ENCODE measurements around the gene SGMS2. TPM values are rescaled to one million over a fixed set of nuclear protein-coding genes. Genes with fewer than 3 reads are reported as not detected.

Gene SGMS2
- total and polyA plus RNA-seq, 9 of the 15 experiments (the other 6 are each of a cell fraction or from before 2014, with no cell fraction given) = 0.07 to 0.25 (median 0.11) TPM; not detected in 5

DNA sequence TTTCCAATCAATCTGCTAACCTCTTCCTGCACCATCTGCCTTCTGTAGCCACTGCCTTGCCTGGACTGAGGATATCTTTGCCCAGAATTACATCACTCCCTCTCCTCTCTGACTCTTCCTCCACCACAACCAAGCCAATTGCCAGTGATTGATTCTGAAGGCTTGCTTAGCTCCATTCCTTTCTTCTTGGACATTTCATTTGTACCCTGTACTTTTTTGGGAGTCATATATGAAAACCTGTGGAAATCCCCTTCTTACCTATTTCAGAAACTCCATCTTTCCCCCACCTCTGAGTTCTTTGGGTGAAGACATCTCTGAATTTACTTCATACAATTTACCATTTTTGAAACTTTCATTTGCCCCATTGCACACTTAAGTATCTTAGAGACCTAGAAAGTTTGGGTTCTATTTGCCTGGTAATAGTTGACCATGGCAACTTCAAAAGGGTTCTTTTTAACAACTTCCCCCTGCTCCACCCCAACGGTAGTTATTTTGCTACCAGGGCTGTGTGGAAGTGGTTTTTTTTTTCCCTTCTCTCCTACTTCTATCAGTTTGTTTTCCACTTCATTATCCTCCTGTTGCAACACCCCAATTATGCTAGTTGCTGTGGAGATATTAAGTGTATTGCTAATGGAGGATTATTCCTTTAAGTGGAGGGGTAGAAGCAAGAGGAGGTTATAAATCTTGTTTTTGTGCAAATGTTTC is 14.3 kb downstream of the SGMS2 start:
- POLR2A ChIA-PET = interaction anchor here (0.7 kb wide), 2 partner anchors 9 to 1819 kb away, joined by 3 to 4 read pairs; no protein-coding TSS in a partner anchor
- Histone ChIP-seq H3K9me1 (ENCODE audit: control insufficient read depth, insufficient read depth, low read length) (no peaks in the 10 kb centered on the region), H3K4me1 (replicated peaks in 1 of 2; ENCODE audit: control insufficient read depth in 2 of 2, insufficient read depth in 2 of 2, low read length in 2 of 2) (no peaks in the 10 kb centered on the region), H4K20me1 (replicated peaks; ENCODE audit: control insufficient read depth, insufficient read depth, low read length) (no peaks in the 10 kb centered on the region; the same call in 1 of the 2 replicates), H3K9me3 (replicated peaks; ENCODE audit: control insufficient read depth, insufficient read depth, low read depth, low read length) (no peaks in the 10 kb centered on the region), H3K4me3 (no peak overlapping the region), H3K9ac (ENCODE audit: insufficient read depth in 1 of 2, low read depth in 2 of 2, low read length in 2 of 2) (no peak overlapping the region), H3K79me2 (ENCODE audit: control insufficient read depth, insufficient read depth, low read length) (no peaks in the 10 kb centered on the region), H3K27me3 (ENCODE audit: control insufficient read depth in 2 of 2, insufficient read depth in 2 of 2, low read length in 2 of 2) (no peaks in the 10 kb centered on the region), H2AFZ (ENCODE audit: low read depth, low read length) (no peak overlapping the region), H3K36me3 (ENCODE audit: control insufficient read depth, insufficient read depth, low read length) (no peaks in the 10 kb centered on the region), H3K27ac (ENCODE audit: extremely low read depth, low read depth, low read length) (no peak overlapping the region), H3K4me2 (ENCODE audit: insufficient read depth, low read length) (no peak overlapping the region)
- in situ Hi-C loops (cut with MboI) = no loop called here
- DNase-seq (ENCODE audit: extremely low read depth in 1 of 4, low spot score in 3 of 4) (no peak), ATAC-seq (no peak), FAIRE-seq (no peak)
- no TSS peak for BruUV-seq (replicated peaks)
- CTCF ChIA-PET (ENCODE audit: low intra/inter-chr PET ratio) = no interaction called here
- intact Hi-C loops (cut with micrococcal nuclease) = no loop called here
- 0% methylated on average over 1 of the region's 1 CpG for WGBS (ENCODE audit: insufficient coverage, low coverage, missing lambda C conversion rate)
- no peak for TF ChIP-seq ZNF324 (CRISPR knock-in tag; IDR thresholded peaks at IDR 0.05)
- no peak for TF ChIP-seq ZNF232 (CRISPR knock-in tag; IDR thresholded peaks at IDR 0.05)
- no peak for TF ChIP-seq LEF1 (IDR thresholded peaks at IDR 0.05)
- TF ChIP-seq MYBL2 (IDR thresholded peaks at IDR 0.05; ENCODE audit: low read depth) = no peak
- TF ChIP-seq MYBL2 (CRISPR knock-in tag; IDR thresholded peaks at IDR 0.05; ENCODE audit: borderline replicate concordance) = no peak
- TF ChIP-seq, protein P1, sequence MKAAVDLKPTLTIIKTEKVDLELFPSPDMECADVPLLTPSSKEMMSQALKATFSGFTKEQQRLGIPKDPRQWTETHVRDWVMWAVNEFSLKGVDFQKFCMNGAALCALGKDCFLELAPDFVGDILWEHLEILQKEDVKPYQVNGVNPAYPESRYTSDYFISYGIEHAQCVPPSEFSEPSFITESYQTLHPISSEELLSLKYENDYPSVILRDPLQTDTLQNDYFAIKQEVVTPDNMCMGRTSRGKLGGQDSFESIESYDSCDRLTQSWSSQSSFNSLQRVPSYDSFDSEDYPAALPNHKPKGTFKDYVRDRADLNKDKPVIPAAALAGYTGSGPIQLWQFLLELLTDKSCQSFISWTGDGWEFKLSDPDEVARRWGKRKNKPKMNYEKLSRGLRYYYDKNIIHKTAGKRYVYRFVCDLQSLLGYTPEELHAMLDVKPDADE (conservative IDR thresholded peaks at IDR 0.05; ENCODE audit: control insufficient read depth, low read depth, low read length) = no peak
- TF ChIP-seq, protein P2, sequence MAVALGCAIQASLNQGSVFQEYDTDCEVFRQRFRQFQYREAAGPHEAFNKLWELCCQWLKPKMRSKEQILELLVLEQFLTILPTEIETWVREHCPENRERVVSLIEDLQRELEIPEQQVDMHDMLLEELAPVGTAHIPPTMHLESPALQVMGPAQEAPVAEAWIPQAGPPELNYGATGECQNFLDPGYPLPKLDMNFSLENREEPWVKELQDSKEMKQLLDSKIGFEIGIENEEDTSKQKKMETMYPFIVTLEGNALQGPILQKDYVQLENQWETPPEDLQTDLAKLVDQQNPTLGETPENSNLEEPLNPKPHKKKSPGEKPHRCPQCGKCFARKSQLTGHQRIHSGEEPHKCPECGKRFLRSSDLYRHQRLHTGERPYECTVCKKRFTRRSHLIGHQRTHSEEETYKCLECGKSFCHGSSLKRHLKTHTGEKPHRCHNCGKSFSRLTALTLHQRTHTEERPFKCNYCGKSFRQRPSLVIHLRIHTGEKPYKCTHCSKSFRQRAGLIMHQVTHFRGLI (CRISPR knock-in tag; IDR thresholded peaks at IDR 0.05) = no peak
- TF ChIP-seq ETS2 (tag; IDR thresholded peaks at IDR 0.05; ENCODE audit: borderline replicate concordance, poor library complexity, severe bottlenecking) = no peak
